Activated naive CD4-positive, alpha-beta T cell treated with Interleukin-2 at 50 U/mL for 16 hours (primary cell): ENCODE measurements around the gene BCL2L11.

ENCODE experiments used
- DNase-seq: peaks from one replicate; pipeline ENCODE4 v3.0.0-alpha.2; 2020

Gene BCL2L11

GRCh38 chr2:111171337-111171930 lies 50.7 kb downstream of the BCL2L11 start:
- no peak for DNase-seq

- DNase-seq = no peak
Observed at GRCh38 chr2:111172666-111173065, 52.0 kb downstream of the BCL2L11 start.

GRCh38 chr2:111173338-111173737 lies 52.6 kb downstream of the BCL2L11 start:
- DNase-seq = no peak

GRCh38 chr2:111173856-111174255 lies 53.1 kb downstream of the BCL2L11 start:
- no peak for DNase-seq

GRCh38 chr2:111175615-111176014 lies 54.9 kb downstream of the BCL2L11 start:
- DNase-seq = no peak

GRCh38 chr2:111176388-111176787 lies 55.7 kb downstream of the BCL2L11 start:
- DNase-seq = no peak

- DNase-seq = no peak
Observed at GRCh38 chr2:111176867-111177266, 56.2 kb downstream of the BCL2L11 start.

- DNase-seq = no peak
Observed at GRCh38 chr2:111178296-111178695, 57.6 kb downstream of the BCL2L11 start.

- DNase-seq = no peak
Observed at GRCh38 chr2:111178730-111179405, 58.2 kb downstream of the BCL2L11 start.

- DNase-seq = no peak
Observed at GRCh38 chr2:111182121-111182520, 61.4 kb downstream of the BCL2L11 start.

- DNase-seq = no peak
Observed at GRCh38 chr2:111182740-111183139, 62.0 kb downstream of the BCL2L11 start.

GRCh38 chr2:111184725-111185310 lies 64.1 kb downstream of the BCL2L11 start:
- DNase-seq = no peak

- no peak for DNase-seq
Observed at GRCh38 chr2:111185361-111186022, 64.8 kb downstream of the BCL2L11 start.

GRCh38 chr2:111186121-111186715 lies 65.5 kb downstream of the BCL2L11 start:
- no peak for DNase-seq

- DNase-seq = no peak
Observed at GRCh38 chr2:111186933-111187332, 66.2 kb downstream of the BCL2L11 start.

- no peak for DNase-seq
Observed at GRCh38 chr2:111188681-111189080, 68.0 kb downstream of the BCL2L11 start.

GRCh38 chr2:111189106-111189505 lies 68.4 kb downstream of the BCL2L11 start:
- no peak for DNase-seq

GRCh38 chr2:111190816-111191540 lies 70.3 kb downstream of the BCL2L11 start:
- no peak for DNase-seq

GRCh38 chr2:111191877-111192276 lies 71.2 kb downstream of the BCL2L11 start:
- no peak for DNase-seq

GRCh38 chr2:111192776-111193368 lies 72.2 kb downstream of the BCL2L11 start:
- DNase-seq = no peak

GRCh38 chr2:111194835-111195621 lies 74.3 kb downstream of the BCL2L11 start:
- no peak for DNase-seq

GRCh38 chr2:111196435-111196834 lies 75.7 kb downstream of the BCL2L11 start:
- DNase-seq = no peak
